HG03565 (cell line): Measurements from ENCODE around the gene NAT14.
"Not testable (repeated sequence)": the region's sequence is repeated elsewhere in the genome, so short reads cannot be mapped to it uniquely, and the experiment has no call there.

Experiments used
- ATAC-seq: cut with Tn5 transposase; IDR thresholded peaks from one replicate; pipeline ENCODE4 v1.9.1; 2021; ENCODE audit warnings: mild to moderate bottlenecking, moderate library complexity; ENCODE audit not compliant: unreplicated experiment

NAT14 gene

GRCh38 chr19:55484593-55485438, at the start of gene NAT14:
NAT14 (plus strand) TSS chr19:55485188; CDS start chr19:55485709, 521 bp downstream.
- peak; percentile 44 for ATAC-seq

GRCh38 chr19:55436847-55437246, 48.1 kb upstream of the NAT14 start:
- ATAC-seq, result no peak

- ATAC-seq, result no peak
These were observed 47.6 kb upstream of the NAT14 start for GRCh38 chr19:55437410-55437809.

- no peak for ATAC-seq
These were observed 45.9 kb upstream of the NAT14 start for GRCh38 chr19:55439052-55439451.

- no peak for ATAC-seq
These were observed 44.4 kb upstream of the NAT14 start for GRCh38 chr19:55440411-55441105.

GRCh38 chr19:55441319-55441691, 43.7 kb upstream of the NAT14 start:
- no peak for ATAC-seq

- no peak for ATAC-seq
These were observed 43.2 kb upstream of the NAT14 start for GRCh38 chr19:55441692-55442321.

GRCh38 chr19:55442372-55442961, 42.5 kb upstream of the NAT14 start:
- no peak for ATAC-seq

- no peak for ATAC-seq
These were observed 41.8 kb upstream of the NAT14 start, which contains the start of gene SHISA7 for GRCh38 chr19:55443045-55443823. SHISA7 (minus strand) TSS chr19:55443300; CDS start chr19:55442863, 437 bp downstream.

GRCh38 chr19:55443824-55444480, 41.0 kb upstream of the NAT14 start:
- no peak for ATAC-seq

- ATAC-seq, result no peak
These were observed 40.3 kb upstream of the NAT14 start for GRCh38 chr19:55444646-55445045.

GRCh38 chr19:55446060-55446459, 38.9 kb upstream of the NAT14 start:
- ATAC-seq, result no peak

- ATAC-seq, result no peak
These were observed 37.4 kb upstream of the NAT14 start for GRCh38 chr19:55447421-55448174.

GRCh38 chr19:55448175-55448490, 36.9 kb upstream of the NAT14 start:
- not testable (repeated sequence) for ATAC-seq

GRCh38 chr19:55449469-55449868, 35.5 kb upstream of the NAT14 start:
- ATAC-seq, result no peak

- ATAC-seq, result no peak
These were observed 33.6 kb upstream of the NAT14 start for GRCh38 chr19:55451163-55451964.

- no peak for ATAC-seq
These were observed 32.8 kb upstream of the NAT14 start for GRCh38 chr19:55451965-55452748.
